ENCODE results near the gene TENT5C.

The TENT5C gene

DNA sequence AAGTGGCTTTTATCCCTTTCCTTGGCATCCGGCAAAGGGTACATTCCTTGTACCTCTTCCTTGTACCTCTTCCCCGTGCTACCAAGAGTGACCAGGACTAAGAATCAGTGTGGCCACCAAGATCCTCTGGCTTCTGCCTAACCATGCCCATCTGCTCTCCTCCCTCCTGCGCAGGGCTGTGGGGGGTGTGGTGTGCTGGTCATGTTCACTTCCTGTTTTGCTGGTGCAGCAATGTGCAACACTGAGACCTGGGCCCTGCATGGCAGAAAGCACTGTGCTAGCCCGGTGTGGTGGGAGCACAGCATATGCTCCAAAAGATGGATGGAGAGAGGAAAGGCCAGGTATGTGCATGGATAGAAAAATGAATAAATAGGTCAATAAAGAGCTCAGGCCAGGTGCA is 33.3 kb upstream of the TENT5C start:
- H3K4me3 ChIP-seq (ENCODE audit: low read depth, low read length) = no peak overlapping the region
- TF ChIP-seq CTCF (IDR thresholded peaks at IDR 0.05; ENCODE audit: low read depth, low read length) = no peak

DNA sequence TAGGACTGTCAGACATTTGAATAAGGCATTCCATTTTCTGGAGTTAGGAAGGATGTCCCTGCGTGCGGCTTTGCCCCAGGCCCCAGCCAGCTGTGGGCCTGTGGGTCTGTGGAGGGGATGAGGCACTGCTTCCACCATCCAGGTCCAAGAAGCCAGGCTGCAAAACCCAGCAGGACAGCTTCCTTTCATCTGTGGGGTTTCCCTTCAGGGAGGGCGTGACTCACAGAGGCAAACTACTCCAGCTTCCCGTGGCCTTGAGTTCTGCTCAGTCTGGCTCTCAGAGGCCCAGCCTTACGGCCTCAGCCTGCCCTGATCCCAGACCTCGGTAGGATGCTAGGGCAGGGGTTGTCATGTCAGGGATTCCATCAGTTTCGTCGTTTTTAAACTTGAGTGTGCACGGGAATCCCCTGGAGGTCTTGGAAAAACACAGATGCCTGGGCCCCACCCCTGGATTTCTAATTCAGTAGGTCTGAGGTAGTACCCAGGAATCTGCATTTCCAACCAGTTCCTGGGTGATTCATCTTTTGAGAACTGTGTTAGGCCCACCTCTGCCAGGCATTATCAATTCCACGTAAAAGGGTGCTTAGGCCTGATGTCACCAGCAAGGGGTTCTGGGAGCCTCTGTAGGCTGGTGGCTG is 32.3 kb upstream of the TENT5C start:
- no peak overlapping the region for H3K4me3 ChIP-seq (ENCODE audit: low read depth, low read length)
- no peak for TF ChIP-seq CTCF (IDR thresholded peaks at IDR 0.05; ENCODE audit: low read depth, low read length)

DNA sequence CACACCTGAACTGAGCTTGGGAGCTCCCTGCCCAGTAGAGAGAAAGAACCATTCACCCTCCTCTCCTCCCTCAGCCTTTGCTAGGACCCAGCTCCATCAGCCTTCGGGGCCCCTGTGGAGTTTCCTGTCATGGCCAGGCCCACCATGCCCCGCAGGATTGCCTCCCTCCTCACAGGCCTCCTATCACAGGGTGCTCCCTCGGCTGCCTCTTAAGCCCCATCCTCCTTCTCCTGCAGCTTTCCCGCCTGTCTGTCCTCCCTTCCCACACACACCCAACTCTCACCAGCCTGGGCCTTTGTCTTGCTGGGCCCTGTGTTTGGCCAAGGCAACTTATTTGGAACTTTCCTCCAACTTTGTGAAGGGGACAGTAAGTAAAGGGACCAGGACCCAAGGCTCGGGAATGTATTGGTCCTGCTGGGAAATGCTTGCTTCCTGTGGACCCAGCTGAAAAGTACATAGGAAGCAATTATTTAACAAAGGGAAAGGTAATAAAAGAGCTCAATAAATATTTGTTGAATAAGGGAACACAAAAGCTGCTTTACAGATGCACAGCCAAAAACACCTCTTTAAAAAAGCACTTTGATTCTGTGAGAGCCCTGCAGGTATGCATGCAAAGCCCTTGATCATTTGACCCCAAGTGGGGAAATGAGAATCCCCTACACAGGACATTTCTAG is 31.6 kb upstream of the TENT5C start:
- TF ChIP-seq CTCF (IDR thresholded peaks at IDR 0.05; ENCODE audit: low read depth, low read length) = no peak
- no peak overlapping the region for H3K4me3 ChIP-seq (ENCODE audit: low read depth, low read length)

DNA sequence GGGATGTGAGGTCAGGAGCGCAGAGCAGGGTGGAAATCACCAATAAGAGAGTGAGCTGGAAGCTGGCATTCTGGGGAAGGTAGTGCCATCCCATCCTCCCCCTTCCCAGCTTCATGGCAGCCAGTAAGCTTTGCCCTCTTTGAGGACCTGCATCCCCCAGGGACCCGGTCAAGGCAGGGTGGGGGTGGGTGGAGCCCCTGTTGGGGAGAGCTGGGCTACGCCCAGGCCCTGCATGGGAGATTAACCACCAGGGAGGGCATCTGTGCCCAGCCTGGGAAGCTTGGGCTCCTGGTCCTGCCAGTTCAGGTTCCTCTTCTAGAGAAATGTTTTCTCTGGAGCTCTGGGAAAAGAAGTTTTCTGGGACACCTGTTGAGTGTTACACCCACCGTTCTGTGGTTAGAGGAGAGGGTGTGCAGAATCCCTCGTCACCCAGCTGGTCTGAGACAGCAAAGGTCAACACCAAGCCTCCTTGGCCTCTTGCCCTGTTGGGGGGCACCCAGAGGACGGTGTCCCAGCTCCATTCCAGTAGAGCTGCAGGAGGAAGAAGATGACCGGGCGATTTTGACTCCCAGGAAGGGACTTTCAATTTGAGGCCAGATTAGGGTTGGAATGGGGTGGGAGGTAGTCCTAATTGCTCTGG is 30.1 kb upstream of the TENT5C start:
- no peak overlapping the region for H3K4me3 ChIP-seq (ENCODE audit: low read depth, low read length)
- TF ChIP-seq CTCF (IDR thresholded peaks at IDR 0.05; ENCODE audit: low read depth, low read length) = no peak

GRCh38 chr1:117576236-117576635 is 29.6 kb upstream of the TENT5C start:
- no peak for TF ChIP-seq CTCF (IDR thresholded peaks at IDR 0.05; ENCODE audit: low read depth, low read length)
- H3K4me3 ChIP-seq (ENCODE audit: low read depth, low read length) = no peak overlapping the region

- no peak overlapping the region for H3K4me3 ChIP-seq (ENCODE audit: low read depth, low read length)
- no peak for TF ChIP-seq CTCF (IDR thresholded peaks at IDR 0.05; ENCODE audit: low read depth, low read length)
Measured at GRCh38 chr1:117577191-117577885, 28.5 kb upstream of the TENT5C start.
